Breast epithelium (tissue), 3 donors: ENCODE measurements around the gene PLB1.

Source experiments
- CTCF ChIP-seq, 3 donors: fragments of 450-650 bp; IDR thresholded peaks; one replicate each; pipeline ENCODE4 v1.5.1; 2016 to 2017; ENCODE audit warnings: antibody characterized with exemption in 3 of 3, mild to moderate bottlenecking in 3 of 3, moderate library complexity in 3 of 3
- POLR2A ChIP-seq: fragments of 450-650 bp; IDR thresholded peaks from one replicate; pipeline ENCODE4 v1.6.1; 2016; ENCODE audit warnings: antibody characterized with exemption, mild to moderate bottlenecking, moderate library complexity

- TF ChIP-seq CTCF (IDR thresholded peaks at IDR 0.05) (no peak), POLR2A (no peak)
Measured at GRCh38 chr2:28544405-28544921, 48.6 kb downstream of the PLB1 start.
